ENCODE results near the gene RAPGEF6.

The RAPGEF6 gene

DNA sequence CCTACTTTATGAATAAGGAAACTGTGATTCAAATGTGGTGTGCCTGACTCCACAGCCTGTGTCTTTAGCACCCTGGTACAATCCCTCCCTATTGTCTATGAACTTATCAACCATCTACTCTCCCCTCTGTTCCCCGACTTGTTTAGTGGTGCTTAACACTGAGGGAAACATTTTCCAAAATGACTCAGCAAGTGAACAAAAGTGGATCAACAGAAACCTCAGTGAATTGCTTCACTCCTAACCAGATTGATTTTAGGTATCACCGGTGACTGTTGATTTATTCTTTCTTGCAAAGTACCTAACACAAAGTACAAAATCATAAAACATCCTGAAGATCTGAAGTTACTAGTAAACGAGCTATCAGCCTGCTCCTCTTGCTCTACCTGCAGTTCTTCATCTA lies 42.1 kb upstream of the RAPGEF6 start:
- H3K27ac ChIP-seq: no peak overlapping the region
- no peak for TF ChIP-seq CTCF (conservative IDR thresholded peaks at IDR 0.05; ENCODE audit: low read depth)
- DNase-seq (ENCODE audit: low spot score): no peak
- CTCF ChIA-PET: no interaction called here
- POLR2A ChIA-PET (ENCODE audit: low non-redundant PET): interaction anchor here (0.5 kb wide), 1 partner anchor 998 kb away, joined by 3 read pairs; no protein-coding TSS in a partner anchor

- CTCF ChIA-PET: no interaction called here
- no peak overlapping the region for H3K27ac ChIP-seq
Measured at GRCh38 chr5:131672776-131673175, 37.7 kb upstream of the RAPGEF6 start.

GRCh38 chr5:131671994-131672655 lies 37.1 kb upstream of the RAPGEF6 start:
- no peak for DNase-seq (ENCODE audit: low spot score)
- ChIA-PET CTCF (no interaction called here), POLR2A (ENCODE audit: low non-redundant PET) (no interaction called here)
- TF ChIP-seq CTCF (conservative IDR thresholded peaks at IDR 0.05; ENCODE audit: low read depth): no peak
- H3K27ac ChIP-seq: no peak overlapping the region

More at GRCh38 chr5:131672776-131673175, 37.7 kb upstream of the RAPGEF6 start:
- no peak for TF ChIP-seq CTCF (conservative IDR thresholded peaks at IDR 0.05; ENCODE audit: low read depth)
- POLR2A ChIA-PET (ENCODE audit: low non-redundant PET): no interaction called here
- no peak for DNase-seq (ENCODE audit: low spot score)

GRCh38 chr5:131671409-131671808 lies 36.4 kb upstream of the RAPGEF6 start:
- no peak overlapping the region for H3K27ac ChIP-seq
- no peak for DNase-seq (ENCODE audit: low spot score)
- ChIA-PET POLR2A (ENCODE audit: low non-redundant PET) (no interaction called here), CTCF (no interaction called here)
- no peak for TF ChIP-seq CTCF (conservative IDR thresholded peaks at IDR 0.05; ENCODE audit: low read depth)

- H3K27ac ChIP-seq: no peak overlapping the region
- TF ChIP-seq CTCF (conservative IDR thresholded peaks at IDR 0.05; ENCODE audit: low read depth): no peak
- DNase-seq (ENCODE audit: low spot score): no peak
- ChIA-PET CTCF (interaction anchor here (0.9 kb wide), 1 partner anchor 76 kb away, joined by 3 read pairs; no protein-coding TSS in a partner anchor), POLR2A (ENCODE audit: low non-redundant PET) (no interaction called here)
Measured at GRCh38 chr5:131664929-131665328, 29.9 kb upstream of the RAPGEF6 start.

DNA sequence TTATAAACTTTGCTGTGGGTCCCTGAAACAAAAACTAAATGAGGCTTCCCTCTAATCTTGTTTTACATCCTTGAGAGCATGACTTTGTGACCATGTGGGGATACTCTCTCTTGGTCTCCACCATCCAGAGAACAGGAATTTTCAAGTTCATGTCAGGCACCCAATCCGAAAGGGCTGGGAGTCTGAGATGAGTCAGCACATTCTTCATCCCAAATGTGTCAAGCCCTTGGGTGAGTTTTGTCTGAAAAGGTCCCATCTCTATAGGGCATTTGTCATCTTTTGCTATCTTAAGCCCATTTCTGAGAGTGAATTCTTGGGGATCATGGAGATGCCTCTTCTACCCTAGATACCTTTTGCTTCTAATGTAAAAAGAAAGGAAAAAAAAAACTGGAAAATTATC lies 26.9 kb upstream of the RAPGEF6 start:
- TF ChIP-seq CTCF (conservative IDR thresholded peaks at IDR 0.05; ENCODE audit: low read depth): no peak
- POLR2A ChIA-PET (ENCODE audit: low non-redundant PET): no interaction called here
- H3K27ac ChIP-seq: no peak overlapping the region
- no peak for DNase-seq (ENCODE audit: low spot score)
- CTCF ChIA-PET: no interaction called here

Measured in RWPE1 (cell line).